Activated T-helper 9 cell treated with anti-CD3 and anti-CD28 coated beads, Interleukin-2, amount 50 U/mL, for 16 hours (primary cell): Measurements from ENCODE around the gene RGS2.
A peak's percentile ranks its signal among the peaks of the same experiment; 100 is the strongest.

Experiments used
- DNase-seq: peaks from one replicate; pipeline ENCODE4 v3.0.0-alpha.2; 2020; ENCODE audit warnings: low read depth

RGS2 gene

DNA sequence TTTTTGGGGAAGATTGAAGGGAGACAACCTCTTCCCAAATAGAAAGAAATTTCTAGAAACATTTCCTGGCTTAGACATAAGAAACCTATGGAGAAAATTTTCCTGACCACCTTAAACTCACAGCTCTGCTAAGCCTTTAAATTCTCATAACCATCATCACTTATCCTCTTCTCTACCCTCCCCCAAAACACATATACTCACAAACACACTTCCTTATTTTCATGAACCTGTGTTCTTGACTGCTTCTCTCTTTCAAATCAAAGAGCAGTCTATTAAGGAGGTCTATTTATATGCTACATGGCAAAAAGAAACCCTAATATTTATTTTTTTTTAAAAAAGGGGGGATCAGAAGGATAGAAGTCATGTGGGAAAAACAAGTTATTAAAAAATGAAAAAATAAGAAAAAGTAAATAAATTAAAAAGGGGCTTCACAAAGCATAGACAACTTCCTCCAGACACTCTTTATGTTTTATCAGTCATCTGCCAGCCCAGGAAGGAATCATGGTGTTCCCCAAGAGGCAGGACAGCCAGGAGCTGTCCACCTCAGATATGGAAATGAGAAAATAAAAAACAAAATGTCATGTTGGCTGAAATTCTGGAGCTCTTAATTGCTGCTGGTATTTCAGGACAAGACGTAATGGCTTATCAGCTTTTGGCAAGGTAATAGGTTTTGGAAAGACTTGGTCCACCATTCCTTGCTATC is 12.8 kb upstream of the RGS2 start:
- DNase-seq: no peak

DNA sequence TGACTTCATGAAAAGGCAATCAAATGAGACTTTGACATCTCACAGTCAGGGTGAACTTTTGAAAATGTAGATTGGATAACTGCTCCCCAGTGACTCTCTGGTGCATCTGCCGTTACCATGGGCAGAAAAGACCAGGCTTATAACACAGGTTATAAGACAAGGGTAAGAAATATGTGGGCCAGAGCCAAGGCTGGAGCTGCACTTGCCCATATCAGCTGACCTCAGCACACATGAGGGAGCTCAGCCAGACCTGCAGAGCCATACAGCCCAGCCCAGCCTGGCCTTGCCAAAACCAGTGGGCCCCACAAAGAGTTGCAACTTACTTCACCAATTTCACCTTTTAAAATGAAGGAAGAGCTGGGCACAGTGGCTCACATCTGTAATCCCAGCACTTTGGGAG is 11.7 kb upstream of the RGS2 start:
- no peak for DNase-seq

DNA sequence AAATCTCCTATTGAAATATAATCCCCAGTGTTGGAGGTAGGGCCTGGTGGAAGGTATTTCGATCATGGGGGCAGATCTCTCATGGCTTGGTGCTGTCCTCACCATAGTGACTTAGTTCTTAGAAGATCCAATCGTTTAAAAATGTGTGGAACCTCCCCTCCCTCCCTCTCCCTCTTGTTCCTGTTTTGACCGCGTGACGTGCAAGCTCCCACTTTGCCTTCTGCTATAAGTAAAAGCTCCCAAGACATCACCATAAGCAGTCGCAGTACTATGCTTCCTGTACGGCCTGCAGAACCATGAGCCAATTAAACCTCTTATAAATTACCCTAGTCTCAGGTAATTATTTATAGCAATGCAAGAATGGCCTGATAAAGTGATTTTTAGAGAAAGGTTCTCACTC is 10.9 kb upstream of the RGS2 start:
- DNase-seq: no peak

DNA sequence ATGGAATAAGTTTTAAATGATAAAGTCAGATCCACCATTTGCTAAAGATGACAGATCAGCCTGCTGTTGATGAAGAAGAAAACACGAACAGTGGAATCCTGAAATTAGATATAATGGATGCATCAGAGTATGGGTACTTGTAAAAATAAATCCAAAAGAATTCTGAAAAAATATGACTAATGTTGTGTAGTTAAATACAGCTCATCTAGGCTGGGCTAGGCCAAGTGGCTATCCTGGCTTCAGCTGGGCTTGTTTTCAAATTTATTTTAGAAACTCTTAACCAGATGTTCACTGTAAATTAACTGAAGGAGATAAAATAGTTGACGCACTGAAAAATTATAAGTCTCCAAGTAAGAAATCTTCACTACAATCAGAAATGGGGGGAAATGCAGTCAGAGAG is 7.4 kb upstream of the RGS2 start:
- DNase-seq: no peak

DNA sequence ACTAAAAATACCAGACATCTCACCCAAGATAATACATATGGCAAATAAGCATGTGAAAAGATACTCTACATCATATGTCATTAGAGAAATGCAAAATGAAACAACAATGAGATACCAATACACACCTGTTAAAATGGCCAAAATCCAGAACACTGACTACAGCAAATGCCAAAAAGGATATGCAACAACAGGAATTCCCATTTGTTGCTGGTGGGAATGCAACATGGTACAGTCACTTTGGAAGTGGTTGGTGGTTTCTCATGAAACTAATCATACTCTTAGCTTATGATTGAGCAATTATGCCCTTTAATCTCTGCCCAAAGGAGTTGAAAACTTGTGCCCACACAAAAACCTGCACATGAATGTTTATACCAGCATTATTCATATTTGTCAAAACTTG is 6.4 kb upstream of the RGS2 start:
- no peak for DNase-seq

DNA sequence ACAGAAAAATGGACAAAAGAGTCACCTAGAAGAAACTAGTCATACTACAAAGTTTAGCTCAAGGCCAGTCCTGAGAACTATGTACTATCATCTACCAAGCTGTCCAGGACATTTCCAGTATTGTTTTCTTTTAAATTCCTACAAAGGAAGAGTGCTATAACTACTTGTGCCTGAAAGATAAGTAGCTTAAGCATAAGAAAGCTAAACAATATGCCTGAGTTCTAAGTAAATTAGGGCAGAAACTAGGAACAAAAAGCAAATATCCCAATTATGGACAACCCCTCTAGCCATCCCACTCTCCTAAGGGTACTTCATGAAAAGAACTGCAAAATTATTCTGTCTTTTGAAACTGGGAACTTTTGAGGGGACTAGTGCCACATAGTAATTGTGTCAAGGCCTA is 5.3 kb upstream of the RGS2 start:
- DNase-seq: no peak

DNA sequence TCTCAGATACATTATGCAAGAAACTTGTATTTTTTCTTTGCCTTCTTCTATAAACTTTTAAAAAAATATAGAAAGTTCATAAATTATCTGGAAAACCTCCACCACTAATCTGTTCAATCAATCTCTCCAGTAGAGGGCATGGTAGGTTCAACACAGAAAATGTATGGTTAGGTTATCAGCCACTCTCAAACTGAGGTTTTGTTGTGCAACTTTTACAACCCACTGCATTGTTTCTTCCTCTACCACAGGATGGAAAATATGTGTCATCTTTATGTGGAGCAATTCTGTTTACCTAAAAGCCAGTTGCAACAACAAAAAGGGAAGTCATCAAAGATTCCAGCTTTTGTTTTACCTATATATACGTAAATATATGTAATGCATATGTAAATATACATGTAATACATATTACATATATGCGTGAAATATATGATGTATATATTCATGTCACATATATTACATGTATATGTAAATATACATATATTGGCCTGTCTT is 3.0 kb upstream of the RGS2 start:
- DNase-seq: no peak

DNA sequence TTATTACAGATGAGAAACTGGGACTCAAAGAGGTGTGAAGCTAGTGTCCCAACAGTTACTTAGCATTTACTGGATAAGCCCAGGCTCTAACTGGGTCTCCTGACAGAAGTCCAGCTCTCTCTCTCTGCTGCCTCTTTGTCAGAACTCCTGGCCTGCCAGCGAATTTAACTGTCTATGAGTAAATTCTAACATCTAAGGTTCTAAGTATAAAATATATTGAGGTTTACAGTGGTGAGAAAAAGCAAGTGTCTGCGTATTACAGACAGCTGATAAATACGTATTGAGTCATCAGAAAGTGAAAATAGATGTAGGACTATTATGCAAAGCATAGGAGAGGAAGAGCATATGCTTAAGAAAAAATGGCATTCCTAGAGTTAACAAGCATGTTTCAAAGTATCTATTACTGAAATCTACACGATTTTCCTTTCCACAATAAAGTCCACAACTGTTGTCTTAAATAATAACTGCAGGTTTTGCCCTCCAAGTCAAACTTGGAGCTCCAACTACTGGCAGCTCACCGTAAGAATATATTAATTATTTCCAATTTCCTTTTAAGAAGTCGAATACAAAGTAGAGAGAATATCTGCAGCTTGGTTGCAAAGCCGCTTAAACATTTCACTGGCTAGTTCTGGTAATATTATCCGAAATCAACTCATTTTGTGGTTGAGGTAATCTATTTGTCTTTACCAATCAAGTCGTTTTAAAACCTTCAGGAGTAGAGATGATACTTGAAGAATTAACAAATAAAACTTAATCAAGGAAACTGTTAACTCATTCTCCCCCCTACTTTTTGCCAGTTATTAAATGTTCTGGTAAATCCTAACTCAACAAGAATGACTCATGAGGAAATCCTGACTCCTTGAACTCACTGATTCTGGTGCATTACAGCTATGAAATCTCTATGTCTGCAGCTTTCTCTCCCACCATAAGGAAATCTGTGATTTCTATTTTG is 1.4 kb upstream of the RGS2 start:
- DNase-seq: peak; percentile 5

DNA sequence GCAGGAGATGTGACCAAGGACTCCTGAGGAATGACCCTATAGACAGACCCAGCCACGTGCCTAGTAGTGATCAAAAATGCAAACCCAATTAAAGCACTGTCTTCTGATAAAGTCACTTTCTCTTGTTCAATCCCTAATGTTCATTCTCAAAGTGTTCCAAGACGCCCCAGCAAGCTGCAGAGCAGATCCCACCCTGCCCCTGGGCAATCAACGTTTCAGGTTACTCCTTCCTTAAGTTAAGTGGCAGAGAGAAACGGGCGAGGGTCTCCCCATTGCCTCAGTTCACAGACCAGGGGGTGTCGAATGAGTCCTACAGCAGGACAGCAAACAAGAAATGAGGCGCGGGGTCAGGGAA is 699 bp upstream of the RGS2 start:
- no peak for DNase-seq

DNA sequence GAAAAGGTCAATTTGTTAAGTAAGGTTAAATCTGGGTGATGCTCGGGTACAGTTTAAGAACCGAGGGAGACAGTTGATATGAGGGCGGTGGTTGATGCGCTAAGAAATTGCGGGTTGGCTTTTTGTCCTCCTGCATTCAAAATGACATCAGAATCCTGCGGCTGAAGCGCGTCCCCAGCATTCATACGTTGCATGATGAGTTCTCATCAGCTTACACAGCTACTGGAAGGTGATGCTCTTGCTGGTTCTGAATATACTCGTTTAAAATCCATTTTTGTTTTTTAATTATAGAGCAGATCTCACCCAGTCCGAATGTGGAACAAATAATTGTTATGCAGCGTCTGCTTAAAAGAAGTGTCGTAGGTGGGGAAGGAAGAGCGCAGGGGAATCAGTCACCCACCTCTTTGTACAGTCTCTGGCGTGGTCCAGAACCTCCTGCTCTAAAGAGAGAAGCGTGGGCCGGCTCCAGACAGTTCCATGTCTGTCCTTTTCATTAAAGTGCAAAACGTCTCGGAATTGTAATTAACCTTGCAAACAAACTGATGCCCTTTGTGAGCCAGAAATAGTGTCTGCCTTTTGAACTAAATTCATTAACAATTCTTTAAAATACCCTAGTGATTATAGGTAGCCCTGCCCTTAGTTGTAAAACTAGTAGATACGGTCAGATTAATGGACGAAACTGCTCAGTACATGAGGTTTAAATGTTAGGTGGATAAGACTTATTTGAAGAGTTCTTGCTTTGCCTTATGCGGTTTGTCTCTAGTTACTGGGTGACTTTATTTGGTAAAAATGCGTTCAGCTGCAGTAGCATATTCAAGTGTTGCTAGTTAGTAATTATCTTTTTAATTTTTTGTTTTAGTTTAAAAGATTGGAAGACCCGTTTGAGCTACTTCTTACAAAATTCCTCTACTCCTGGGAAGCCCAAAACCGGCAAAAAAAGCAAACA is 741 bp downstream of the RGS2 start:
- peak; percentile 31 for DNase-seq

DNA sequence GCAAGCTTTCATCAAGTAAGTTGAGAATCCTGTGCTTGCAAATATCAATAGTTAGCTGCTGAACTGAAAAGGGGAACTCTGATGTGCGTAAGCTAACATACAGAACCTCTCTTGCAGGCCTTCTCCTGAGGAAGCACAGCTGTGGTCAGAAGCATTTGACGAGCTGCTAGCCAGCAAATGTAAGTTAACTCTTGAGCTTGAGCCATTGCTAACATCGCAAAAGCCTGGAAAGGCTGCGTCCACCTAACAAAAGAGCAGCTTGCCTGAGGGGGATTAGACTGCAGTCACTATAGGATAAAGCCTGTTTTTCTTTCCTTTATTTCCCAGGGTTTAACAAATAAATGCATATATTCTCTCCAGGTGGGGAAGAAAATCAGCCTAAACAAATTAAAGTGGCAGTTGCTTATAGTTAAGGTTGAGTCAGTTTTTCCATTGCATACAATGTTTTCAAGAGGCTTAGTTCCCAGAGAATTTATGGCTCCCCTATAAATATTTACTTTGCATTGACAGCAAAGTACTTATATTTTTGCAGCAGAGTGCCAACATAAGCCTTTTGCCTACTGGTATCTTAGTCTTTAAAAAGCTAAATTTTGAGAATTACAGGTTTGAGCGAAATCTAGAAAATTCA is 1.5 kb downstream of the RGS2 start:
- no peak for DNase-seq

DNA sequence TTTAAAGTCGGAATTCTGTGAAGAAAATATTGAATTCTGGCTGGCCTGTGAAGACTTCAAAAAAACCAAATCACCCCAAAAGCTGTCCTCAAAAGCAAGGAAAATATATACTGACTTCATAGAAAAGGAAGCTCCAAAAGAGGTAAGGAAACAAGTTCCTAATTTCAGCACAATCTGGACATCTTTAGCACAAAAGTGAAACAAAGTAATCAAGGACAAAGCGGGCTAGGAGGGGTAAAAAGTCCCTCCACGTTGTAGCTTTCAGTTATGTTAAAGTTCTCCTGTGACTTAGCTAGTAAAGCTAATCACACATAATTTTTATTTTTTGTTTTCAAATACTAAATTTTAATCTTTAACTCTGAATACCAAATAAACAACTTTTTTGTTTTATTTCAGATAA is 2.2 kb downstream of the RGS2 start:
- no peak for DNase-seq

DNA sequence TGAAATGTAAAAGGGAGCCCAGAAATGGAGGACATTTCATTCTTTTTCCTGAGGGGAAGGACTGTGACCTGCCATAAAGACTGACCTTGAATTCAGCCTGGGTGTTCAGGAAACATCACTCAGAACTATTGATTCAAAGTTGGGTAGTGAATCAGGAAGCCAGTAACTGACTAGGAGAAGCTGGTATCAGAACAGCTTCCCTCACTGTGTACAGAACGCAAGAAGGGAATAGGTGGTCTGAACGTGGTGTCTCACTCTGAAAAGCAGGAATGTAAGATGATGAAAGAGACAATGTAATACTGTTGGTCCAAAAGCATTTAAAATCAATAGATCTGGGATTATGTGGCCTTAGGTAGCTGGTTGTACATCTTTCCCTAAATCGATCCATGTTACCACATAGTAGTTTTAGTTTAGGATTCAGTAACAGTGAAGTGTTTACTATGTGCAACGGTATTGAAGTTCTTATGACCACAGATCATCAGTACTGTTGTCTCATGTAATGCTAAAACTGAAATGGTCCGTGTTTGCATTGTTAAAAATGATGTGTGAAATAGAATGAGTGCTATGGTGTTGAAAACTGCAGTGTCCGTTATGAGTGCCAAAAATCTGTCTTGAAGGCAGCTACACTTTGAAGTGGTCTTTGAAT is 2.9 kb downstream of the RGS2 start:
- DNase-seq: no peak

DNA sequence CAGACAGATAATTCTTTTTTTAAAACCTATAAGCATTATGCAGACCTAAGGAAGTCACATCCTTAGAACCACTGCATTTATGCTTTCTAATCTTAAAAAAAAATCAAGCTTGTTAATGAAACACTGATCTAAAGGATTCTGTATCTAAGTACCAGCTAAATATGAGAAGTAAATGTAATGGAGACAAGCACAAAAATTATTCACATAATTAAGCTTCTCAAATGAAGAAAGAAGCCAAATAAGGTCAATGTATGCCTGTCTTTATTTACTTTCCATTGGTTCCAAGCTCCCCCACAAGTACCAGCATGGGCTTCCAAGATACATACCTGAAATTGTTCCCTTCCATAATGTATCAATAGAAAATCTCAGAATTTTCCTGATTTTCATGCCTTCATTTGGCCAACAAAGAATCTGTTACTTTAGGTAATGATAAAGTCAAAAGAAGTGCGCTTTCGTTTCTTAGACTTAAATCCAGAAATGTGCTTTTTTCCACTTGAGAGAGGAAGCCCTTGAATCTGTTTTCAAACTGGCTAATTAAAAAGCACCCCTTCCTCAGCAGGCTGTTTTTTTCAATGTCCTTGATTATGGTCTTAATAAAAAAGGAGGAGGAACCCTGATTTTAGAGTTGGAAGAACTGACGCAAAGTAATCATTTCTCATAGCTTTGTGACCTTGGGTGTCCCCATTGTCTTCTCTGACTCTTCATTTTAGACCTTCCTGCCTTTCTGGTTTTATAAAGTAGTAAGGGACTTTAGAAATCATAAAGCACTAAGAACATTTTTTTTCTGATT is 3.8 kb downstream of the RGS2 start:
- no peak for DNase-seq

DNA sequence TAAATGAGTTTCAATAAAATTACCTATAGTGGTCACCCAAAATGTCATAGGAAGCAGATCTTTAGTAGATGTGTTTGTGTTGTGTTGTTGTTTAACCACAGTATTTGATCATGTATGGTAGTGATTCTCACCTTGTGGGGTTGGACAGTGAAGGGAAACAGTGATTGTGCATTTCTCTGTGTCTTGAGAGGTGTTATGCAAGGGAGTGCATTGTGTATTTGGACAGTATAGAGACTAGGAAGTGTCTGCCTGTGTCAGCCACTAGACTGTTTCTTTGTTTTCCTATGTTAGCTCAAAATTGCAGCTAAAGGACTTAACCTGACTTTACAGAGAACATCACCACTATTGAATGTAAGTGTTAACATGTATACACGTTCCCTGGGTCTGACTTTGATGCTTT is 6.0 kb downstream of the RGS2 start:
- DNase-seq: no peak

DNA sequence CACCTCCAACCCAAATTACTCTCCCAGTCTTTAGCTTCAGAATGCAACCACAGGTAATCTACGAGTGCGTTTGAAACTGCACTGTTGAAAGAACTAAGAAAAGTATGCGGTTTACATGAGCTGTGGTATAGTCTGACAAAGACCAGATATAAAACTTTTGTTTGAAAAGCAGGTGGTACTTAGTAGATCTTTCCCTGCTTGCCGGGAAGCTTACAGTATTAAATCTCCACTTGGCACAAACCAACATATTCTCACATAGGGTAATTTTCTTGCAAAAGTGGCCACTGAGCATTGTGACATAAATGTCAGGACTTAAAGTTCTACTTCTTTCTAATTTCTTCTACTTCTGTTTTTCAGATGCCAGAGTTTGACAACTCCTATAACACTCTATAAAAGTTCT is 8.4 kb downstream of the RGS2 start:
- no peak for DNase-seq

DNA sequence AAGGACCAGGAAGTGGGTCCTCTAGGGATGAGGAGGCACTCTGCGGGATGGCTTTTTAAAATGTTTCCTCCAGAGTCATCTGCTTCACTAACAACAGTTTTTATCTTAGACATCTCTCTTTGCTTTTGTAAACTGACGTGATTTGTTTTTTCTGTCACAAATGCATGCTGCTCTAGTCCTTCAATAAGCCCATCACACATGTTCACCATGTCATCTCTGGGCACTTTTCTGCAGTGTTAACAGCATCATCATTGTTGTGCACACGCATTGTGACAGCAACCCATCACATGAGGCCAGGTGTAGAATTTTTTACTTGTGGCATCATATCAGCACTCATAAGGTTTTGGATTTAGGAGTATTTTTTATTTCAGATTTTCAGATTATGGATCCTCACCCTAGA is 12.5 kb downstream of the RGS2 start:
- no peak for DNase-seq

DNA sequence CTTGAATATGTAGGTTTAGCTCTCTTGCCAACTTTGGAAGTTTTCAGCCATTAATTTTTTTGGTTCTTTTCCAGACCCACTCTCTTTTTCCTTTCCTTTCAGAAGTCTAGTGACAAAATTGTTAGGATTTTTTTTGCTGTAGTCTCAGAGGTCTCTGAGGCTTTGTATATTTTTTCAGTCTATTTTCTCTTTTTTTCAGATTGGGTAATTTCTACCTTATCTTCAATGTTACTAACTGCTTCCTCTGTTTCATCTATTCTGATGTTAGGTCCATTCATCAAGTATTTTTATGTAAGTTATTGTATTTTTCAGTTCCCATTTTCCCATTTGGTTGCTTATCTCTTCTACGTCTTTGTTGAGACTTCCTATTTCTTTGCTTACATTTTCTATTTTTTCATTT is 15.7 kb downstream of the RGS2 start:
- DNase-seq: no peak

DNA sequence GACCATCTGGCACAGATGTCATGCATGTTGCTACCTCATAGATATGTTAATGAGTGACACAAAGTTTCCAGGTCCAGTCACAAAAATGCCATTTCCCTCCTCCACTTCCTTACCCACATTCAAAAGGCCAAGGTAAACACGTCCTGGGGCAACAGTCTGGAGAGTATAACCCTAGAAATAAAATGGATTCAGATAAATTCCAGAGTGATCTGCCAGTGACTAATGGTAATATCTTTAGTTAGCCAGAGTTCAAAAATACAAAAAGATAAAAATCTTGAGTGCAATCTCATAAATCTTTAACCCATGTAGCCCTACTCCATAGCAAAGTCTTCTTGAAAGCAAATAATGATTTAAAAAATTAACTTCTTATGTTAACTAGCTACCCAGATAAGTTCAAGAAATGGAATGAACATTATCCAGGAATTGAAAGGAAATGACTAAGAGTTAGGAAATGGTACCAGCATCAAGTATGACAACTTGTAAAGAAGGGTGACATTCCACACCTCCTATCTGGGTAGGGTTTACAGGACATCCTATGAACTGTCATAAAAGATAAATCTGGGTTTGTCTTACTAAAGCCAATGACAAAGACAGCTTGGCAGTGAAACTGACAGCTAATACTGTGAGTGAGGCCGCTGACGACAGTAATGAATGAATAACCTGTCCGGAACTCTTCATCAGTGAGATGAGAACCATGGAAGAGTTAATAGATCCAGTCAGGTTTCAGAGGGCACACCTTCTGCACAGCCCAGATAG is 18.1 kb downstream of the RGS2 start:
- no peak for DNase-seq
